Stimulated activated CD4-positive, alpha-beta T cell treated with anti-CD3 and anti-CD28 coated beads, Interleukin-15, amount 100 ng/mL, for 1 hour (primary cell): ENCODE measurements around the gene EFNA5.

ENCODE experiments used
- DNase-seq, 2 donors: peaks; one replicate each; pipeline ENCODE4 v3.0.0-alpha.2; 2020; ENCODE audit warnings: low read depth in 1 of 2, low spot score in 1 of 2

Gene EFNA5

DNA sequence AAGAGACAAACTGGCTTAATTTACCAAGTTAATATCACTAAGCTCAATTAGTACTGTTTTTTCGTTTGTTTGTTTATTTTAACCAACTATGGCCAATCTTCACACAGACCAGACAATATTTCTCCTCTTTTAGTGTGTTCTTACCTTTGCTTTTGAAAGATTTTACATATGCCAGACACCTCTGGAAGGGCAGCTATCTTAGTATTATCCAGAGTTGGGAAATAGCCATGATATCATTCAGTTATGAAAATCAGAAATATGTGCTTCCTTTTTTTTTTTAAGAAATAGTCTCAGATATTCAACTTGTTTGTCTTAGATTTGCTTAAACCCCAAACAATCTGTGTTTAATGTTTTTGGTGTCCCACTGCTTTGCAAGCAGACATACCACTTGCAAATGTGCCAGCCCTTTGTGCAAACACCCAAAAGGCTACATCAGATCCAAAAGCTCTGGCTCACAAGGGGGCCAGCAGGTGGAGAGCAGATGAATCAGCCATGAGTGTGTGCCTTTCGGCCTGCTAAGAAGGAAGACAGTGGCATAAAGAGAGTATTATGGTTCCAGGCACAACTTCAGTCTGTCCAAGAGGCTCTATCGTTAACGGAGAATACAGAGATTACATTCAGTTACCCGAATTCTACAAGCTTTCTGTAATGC lies 147.6 kb downstream of the EFNA5 start:
- no peak for DNase-seq

GRCh38 chr5:107522456-107522855 lies 148.3 kb downstream of the EFNA5 start:
- no peak for DNase-seq

GRCh38 chr5:107519900-107520354 lies 150.8 kb downstream of the EFNA5 start:
- DNase-seq = no peak

DNA sequence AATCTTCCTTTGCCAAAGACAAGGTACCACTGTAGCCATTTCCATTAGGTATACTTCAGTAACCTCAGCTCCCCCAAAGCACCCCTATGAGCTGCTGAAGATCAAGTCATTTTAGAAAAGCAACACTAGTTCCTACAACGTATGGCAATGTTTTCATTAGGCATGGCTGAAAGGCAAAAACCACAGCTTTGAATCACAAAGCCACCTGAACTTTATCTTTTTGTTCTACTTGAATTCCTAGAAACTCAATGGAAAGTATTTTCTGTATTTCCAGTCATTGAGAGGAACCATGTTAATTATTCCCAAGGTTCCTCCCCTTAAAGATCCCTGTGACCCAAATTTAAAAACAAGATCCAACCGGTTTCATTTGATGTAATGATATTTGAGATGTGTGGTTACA lies 152.1 kb downstream of the EFNA5 start:
- no peak for DNase-seq

DNA sequence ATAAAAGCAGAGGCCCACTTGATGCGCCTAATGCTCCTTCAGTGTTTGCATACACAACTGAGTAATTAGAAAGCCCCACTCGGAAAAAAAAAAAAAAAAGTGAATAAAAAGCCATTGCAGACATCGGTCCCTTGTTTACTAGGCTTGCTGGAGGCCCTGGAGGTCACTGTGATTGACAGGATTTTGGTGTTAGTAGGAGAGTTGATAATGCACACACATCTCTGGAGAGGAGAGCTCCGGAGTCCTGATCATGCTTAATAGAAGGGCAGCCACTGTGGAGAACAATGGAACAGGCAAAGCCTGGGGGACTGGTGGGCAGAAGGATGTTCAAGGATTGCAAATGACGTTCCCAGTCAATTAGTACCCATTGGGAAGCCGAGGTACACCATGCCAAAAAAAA lies 152.5 kb downstream of the EFNA5 start:
- no peak for DNase-seq

DNA sequence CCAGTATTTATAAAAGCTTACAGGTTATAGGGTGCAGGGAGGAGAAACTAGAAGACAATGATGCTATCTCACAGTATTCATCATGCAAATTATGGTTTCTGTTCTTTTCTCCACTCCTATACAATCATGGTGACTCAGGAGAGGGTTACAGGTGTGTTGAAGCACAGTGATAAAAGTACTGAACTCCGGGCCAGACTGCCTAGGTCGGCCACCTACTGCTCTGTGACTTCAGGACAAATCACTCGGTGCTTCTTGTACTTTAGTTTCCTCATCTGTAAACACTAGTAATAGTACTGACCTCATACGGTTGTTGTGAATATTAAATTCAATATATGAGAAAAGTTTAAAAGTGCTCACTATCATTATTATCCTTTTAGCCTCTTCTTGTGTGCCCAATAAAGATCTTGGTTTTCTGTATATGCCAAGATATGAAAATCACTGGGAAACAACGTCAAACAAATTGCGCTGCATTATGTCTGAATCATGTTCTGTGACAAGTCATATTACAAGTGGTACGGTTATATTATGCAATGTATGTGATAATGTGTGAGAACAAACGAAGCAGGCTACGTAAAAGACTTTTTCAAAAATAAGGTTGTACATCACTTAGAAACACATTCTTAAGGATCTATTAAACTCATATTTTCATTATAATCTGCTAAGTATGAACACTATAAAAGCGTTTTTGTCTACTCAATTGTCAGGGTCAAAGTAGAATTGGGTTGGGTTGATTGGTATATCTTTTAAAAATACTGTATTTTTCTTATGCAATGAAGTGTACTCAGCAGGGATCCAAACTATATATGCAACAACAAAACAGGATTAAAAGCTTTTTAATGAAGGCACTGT lies 153.3 kb downstream of the EFNA5 start:
- DNase-seq = no peak

DNA sequence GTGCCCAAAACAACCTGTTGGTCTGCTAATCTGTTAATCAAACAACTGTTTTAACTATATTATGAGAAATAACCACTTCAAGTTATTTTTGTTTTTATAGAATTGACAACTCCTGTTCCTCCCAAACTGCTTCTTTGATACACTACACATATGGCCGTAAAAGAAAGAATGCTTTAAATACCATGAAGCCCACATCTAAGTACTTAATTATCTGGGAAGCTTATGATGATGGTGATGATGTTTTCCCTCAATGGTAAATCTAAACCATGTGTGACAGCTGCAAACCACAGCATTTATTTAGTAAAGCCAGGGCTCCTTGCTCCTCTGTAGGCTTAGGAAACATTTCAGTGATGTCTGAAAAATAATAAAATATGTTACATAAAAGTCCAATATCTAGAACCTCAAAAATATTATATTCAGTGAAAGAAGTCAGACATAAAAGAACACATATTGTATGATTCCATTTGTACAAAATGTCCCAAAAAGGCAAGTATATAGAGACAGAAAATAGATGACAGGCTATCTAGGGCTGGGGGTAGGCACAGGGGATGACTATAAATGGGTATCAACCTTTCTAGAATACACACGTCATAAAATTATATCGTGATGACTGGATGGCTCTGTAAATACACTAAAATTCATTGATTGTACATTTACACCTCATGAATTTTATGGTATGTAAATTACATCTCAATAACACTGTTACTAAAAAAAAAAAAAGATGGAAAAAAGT lies 154.1 kb downstream of the EFNA5 start:
- no peak for DNase-seq

DNA sequence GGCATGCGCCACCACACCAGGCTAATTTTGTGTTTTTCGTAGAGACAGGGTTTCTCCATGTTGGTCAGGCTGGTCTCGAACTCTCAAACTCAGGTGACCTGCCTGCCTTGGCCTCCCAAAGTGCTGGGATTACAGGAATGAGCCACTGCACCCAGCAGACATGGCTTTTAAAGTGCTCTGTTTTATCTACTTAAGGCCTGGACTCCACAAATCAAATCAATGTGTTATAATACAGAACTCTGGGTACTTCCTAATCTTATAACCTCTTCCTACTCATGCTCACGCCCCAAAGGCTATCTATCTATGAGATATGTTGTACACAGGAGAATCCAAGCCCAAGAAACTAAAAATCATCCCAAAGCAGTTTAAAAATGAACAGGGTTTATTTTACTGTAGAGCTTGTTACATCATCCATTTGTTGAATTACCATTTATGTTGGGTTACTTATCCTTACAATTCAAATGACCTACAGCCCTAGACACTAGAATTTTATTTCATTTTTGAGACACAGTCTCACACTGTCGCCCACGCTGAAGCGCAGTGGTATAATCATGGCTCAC lies 155.1 kb downstream of the EFNA5 start:
- no peak for DNase-seq

DNA sequence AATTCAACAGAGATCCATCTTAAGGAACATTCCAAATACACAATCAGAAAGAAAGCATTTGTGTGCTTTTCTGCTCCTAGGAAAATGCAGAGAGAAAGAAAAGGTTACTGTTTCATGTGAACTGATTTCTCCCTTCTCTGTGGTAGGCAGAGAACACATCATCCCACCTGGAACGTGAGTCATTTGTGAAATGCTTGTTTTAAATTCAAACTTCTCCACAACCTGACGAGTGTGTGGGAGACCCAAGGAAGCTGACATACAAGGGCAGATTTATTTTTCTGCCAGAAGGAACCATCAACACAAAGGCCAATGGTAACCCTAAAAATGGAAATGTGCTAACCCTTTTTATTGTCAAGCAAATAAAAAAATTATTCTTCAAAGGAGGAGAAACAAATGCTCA lies 156.4 kb downstream of the EFNA5 start:
- no peak for DNase-seq

- DNase-seq = no peak
Measured at GRCh38 chr5:107513337-107514085, 157.2 kb downstream of the EFNA5 start.

DNA sequence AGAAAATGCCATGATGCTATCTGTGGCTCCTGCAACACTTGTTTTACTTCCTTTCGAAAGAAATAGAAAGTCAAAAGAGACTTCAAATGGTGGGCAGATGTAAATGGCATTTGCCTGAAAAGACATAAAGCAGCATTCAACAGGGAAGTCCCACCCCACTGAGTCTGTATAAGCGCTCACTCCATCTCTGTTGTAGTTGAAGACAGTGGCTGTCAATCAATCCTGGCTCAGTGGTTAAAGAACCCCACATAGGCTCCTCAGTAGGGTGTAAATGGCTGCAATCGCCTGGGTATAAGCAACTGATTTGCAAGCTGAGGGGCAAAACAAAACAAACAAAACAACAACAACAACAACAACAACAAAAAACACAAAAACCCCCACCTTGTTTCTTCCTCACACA lies 158.7 kb downstream of the EFNA5 start:
- DNase-seq = no peak

GRCh38 chr5:107510125-107510524 lies 160.6 kb downstream of the EFNA5 start:
- no peak for DNase-seq

DNA sequence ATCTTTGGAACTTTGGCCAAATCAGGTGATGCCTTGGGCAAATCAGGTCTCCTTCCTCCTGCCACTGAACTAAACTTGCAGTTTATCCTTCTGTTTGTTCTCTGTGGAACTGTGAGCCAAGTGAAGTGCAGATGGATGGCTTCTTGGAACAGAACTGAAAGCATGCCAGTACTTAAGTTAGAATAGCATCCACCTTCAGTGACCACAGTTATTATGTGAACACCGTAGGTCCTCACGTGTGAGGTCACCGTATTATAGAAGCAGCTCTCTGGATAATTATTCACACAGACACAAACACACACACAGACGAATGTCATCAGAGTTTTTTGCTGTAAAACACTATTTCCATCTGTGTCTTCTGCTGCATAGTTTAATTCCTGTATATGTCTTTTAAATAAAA lies 162.6 kb downstream of the EFNA5 start:
- DNase-seq = no peak

DNA sequence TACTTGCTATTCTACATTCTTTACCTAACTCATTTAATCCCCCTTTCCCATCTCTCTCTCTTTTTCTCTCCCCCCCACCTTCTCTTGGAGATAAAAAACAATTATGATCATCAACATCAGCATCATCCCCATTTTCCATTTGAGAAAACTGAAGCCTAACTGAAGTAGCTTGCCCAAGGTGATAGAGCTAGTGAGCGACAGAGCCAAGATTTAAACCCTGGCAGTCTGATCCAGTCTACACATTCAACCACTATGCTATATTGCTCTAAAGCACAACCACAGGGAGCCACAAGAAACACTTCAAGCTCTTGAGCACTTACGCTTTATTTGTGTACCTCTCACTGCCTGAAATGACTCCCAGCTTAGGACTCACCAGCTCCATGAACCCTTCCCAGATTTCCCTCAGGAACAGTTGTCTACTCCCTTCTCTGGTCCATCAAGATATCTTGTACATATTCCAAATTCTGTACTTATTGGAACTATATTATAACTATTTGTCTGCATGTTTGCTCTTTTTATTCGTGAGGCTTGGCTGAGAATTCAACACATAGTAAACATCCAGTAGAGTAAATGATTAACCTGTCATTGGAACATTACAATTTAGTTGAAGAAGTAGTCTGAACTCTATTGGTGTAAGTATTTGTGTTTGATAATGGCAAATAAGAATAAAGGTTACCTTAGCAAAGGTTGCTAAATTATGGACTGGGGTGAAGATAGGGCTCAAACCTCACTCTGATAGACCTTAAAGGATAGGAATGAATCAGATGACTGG lies 164.8 kb downstream of the EFNA5 start:
- no peak for DNase-seq

- no peak for DNase-seq
Measured at GRCh38 chr5:107504424-107504823, 166.3 kb downstream of the EFNA5 start.

DNA sequence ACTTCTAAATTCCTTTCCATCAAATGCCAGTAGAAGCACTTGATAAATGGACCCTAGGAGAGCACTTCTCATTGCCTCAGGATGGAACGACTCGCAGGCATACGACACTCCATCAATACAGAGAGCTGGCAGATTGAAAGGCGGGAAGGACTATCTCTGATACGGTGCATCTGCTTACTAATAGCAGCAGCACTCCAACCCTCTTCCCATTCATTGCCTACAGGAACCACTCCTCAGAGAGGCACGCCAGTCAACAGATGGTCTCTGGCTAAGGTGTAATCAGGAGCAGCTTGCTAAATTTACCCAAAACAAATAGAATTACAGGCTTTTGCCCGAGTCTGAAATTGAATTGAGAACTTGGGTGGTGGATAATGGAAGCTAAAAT lies 168.1 kb downstream of the EFNA5 start:
- no peak for DNase-seq

- DNase-seq = no peak
Measured at GRCh38 chr5:107501965-107502675, 168.6 kb downstream of the EFNA5 start.

DNA sequence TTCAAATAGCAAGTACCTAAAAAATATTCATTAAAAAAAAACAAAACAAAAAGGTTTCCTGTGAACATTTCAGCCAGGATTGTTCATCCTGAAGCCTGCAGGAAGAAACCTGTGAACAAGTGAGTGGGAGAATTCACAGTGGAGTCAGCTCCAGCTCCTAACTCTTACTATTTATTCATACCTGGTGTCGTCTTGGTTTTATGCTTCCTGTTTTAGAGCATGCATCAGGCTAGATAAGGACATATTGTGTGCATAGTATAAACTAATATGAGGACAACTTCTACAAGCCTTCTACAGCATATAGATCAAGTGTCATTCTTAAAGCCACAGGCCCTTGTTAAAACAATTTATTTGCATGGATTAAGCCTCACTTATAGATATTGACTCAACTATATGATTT lies 169.9 kb downstream of the EFNA5 start:
- DNase-seq = no peak

DNA sequence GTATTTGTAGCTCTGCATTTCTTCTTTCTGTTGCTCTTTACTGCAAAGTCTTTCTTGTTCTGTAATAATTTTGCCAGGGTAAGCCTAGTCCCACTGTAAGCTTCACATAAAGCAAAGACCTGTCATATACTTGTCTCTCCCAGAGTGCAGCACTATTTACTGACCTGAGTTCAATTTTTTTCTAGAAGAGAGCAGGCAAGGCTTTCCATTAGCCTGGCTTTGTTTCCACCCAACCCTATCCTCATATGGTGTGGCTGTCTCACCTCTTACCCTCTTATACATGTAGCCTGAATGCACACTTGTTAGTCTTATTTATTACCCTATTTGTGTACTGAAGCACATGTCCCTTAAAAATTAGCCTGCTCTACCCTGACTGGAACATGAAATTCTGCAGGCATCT lies 170.4 kb downstream of the EFNA5 start:
- no peak for DNase-seq

- no peak for DNase-seq
Measured at GRCh38 chr5:107499776-107500175, 171.0 kb downstream of the EFNA5 start.
